Transverse colon (tissue), 4 donors: ENCODE measurements around the gene DUS4L.

Experiments used
- EP300 ChIP-seq: sonication (generic); formaldehyde crosslinking; IDR thresholded peaks from one replicate; pipeline ENCODE4 v1.6.1; 2017; ENCODE audit warnings: antibody characterized with exemption, low read depth
- POLR2A ChIP-seq: fragments of 450-650 bp; IDR thresholded peaks from one replicate; pipeline ENCODE4 v1.6.1; 2016; ENCODE audit warnings: antibody characterized with exemption, mild to moderate bottlenecking, moderate library complexity
- POLR2AphosphoS5 ChIP-seq, 3 donors: sonication (generic); formaldehyde crosslinking; IDR thresholded peaks; one replicate each; pipeline ENCODE4 v1.6.1; 2016; ENCODE audit warnings: antibody characterized with exemption in 3 of 3
- TF ChIP-seq, protein P1 (sequence below), 5 experiments: fragments of 200-600 bp in 3 of 5; fragments of 450-650 bp in 2 of 5; sonication (generic) in 3 of 5; IDR thresholded peaks; 1 replicate in 2 of 5; 2 replicates in 3 of 5; pipeline ENCODE4 v1.5.1; 2016 to 2017; ENCODE audit warnings: antibody characterized with exemption in 5 of 5, inconsistent platforms in 3 of 5, mild to moderate bottlenecking in 2 of 5, moderate library complexity in 1 of 5

DNA sequence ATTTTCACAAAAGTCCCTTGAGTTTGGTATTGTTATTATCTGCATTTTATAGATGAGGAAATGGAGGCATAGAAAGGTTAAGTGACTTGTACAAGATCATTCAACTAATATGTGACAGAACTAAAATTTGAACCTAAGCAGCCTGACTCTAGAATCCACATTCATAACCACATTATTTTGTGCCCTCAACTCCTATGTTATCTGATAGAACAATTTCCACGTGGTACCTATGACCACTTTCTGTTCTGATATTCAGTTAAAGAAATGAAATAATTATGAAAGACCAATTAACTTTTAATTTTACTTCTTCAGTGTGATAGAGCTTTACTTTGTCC, 33.8 kb downstream of the DUS4L start:
- TF ChIP-seq EP300 (no peak), POLR2AphosphoS5 (IDR thresholded peaks at IDR 0.05) (no peak), POLR2A (no peak)
- TF ChIP-seq, protein P1, sequence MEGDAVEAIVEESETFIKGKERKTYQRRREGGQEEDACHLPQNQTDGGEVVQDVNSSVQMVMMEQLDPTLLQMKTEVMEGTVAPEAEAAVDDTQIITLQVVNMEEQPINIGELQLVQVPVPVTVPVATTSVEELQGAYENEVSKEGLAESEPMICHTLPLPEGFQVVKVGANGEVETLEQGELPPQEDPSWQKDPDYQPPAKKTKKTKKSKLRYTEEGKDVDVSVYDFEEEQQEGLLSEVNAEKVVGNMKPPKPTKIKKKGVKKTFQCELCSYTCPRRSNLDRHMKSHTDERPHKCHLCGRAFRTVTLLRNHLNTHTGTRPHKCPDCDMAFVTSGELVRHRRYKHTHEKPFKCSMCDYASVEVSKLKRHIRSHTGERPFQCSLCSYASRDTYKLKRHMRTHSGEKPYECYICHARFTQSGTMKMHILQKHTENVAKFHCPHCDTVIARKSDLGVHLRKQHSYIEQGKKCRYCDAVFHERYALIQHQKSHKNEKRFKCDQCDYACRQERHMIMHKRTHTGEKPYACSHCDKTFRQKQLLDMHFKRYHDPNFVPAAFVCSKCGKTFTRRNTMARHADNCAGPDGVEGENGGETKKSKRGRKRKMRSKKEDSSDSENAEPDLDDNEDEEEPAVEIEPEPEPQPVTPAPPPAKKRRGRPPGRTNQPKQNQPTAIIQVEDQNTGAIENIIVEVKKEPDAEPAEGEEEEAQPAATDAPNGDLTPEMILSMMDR (IDR thresholded peaks at IDR 0.05) = no peak
